ENCODE results near the gene WEE2.

The WEE2 gene

DNA sequence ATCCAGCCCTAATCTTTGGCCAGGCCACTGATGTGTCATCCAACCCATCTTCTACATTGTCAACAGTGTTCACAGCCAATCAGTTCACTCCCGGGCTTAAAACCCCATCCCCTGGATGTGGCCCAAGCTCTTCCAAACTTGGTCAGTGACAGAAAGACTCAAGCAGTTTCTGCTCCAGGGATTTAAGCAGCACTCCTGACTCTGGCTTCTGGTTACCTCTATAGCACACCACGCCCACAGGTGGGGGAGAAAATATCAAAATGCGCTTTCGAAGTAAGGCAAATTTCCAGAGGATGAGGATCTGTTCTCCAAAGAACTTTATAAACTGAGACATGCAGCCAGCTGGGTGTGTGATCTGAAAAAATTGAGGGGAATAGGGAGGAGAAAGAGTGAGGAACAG is 42.1 kb upstream of the WEE2 start:
- Histone ChIP-seq H3K4me2 (ENCODE audit: low read length) (no peak overlapping the region), H3K9me3 (ENCODE audit: low read length) (no peaks in the 10 kb centered on the region), H2AFZ (ENCODE audit: low read length) (no peak overlapping the region), H3K27me3 (ENCODE audit: insufficient read depth, low read length) (no peaks in the 10 kb centered on the region), H3K9ac (ENCODE audit: low read length) (no peak overlapping the region), H3K27ac (ENCODE audit: low read depth, low read length, poor library complexity, severe bottlenecking) (no peak overlapping the region), H3K9me2 (ENCODE audit: low read depth, low read length) (no peaks in the 10 kb centered on the region), H4K20me1 (ENCODE audit: insufficient read depth, low read length) (no peaks in the 10 kb centered on the region), H3F3A (ENCODE audit: insufficient read depth, low read length) (no peaks in the 10 kb centered on the region), H3K4me3 (ENCODE audit: low read depth, low read length, poor library complexity, severe bottlenecking) (no peak overlapping the region), H3K36me3 (ENCODE audit: insufficient read depth, low read length) (no peaks in the 10 kb centered on the region), H3K4me1 (ENCODE audit: insufficient read depth, low read length, severe bottlenecking) (no peaks in the 10 kb centered on the region), H3K79me2 (ENCODE audit: insufficient read depth, low read length) (no peaks in the 10 kb centered on the region)
- no peak for TF ChIP-seq EZH2 (IDR thresholded peaks at IDR 0.05; ENCODE audit: borderline replicate concordance, low read length)
- TF ChIP-seq, protein P1, sequence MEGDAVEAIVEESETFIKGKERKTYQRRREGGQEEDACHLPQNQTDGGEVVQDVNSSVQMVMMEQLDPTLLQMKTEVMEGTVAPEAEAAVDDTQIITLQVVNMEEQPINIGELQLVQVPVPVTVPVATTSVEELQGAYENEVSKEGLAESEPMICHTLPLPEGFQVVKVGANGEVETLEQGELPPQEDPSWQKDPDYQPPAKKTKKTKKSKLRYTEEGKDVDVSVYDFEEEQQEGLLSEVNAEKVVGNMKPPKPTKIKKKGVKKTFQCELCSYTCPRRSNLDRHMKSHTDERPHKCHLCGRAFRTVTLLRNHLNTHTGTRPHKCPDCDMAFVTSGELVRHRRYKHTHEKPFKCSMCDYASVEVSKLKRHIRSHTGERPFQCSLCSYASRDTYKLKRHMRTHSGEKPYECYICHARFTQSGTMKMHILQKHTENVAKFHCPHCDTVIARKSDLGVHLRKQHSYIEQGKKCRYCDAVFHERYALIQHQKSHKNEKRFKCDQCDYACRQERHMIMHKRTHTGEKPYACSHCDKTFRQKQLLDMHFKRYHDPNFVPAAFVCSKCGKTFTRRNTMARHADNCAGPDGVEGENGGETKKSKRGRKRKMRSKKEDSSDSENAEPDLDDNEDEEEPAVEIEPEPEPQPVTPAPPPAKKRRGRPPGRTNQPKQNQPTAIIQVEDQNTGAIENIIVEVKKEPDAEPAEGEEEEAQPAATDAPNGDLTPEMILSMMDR (IDR thresholded peaks at IDR 0.05; ENCODE audit: low read length): no peak

DNA sequence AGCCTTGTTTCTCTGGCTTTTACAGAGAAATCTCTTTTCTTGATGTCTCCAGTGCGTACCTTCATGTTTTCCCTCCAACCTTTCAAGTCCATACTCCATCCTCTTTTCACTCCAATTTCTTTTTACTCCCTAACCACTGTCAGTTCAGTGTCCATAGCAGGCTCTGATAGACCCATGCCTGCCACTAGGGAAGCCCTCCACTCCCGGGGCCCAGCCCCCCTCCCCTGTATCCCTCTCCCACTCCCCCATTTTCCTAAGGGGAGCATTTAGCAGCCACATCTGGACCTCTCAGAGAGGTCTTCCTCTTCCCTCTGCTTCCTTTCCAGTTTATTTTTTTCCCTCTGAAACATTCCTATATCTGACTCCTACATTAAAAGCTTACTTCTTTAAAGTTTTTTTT is 39.3 kb upstream of the WEE2 start:
- Histone ChIP-seq H3F3A (ENCODE audit: insufficient read depth, low read length) (no peaks in the 10 kb centered on the region), H3K9me3 (ENCODE audit: low read length) (no peaks in the 10 kb centered on the region), H3K36me3 (ENCODE audit: insufficient read depth, low read length) (no peaks in the 10 kb centered on the region), H3K27me3 (ENCODE audit: insufficient read depth, low read length) (no peaks in the 10 kb centered on the region), H2AFZ (ENCODE audit: low read length) (no peak overlapping the region), H3K4me1 (ENCODE audit: insufficient read depth, low read length, severe bottlenecking) (no peaks in the 10 kb centered on the region), H3K27ac (ENCODE audit: low read depth, low read length, poor library complexity, severe bottlenecking) (no peak overlapping the region), H4K20me1 (ENCODE audit: insufficient read depth, low read length) (no peaks in the 10 kb centered on the region), H3K79me2 (ENCODE audit: insufficient read depth, low read length) (no peaks in the 10 kb centered on the region), H3K9me2 (ENCODE audit: low read depth, low read length) (no peaks in the 10 kb centered on the region), H3K4me3 (ENCODE audit: low read depth, low read length, poor library complexity, severe bottlenecking) (no peak overlapping the region), H3K4me2 (ENCODE audit: low read length) (no peak overlapping the region), H3K9ac (ENCODE audit: low read length) (no peak overlapping the region)
- TF ChIP-seq EZH2 (IDR thresholded peaks at IDR 0.05; ENCODE audit: borderline replicate concordance, low read length): no peak
- TF ChIP-seq, protein P1 (IDR thresholded peaks at IDR 0.05; ENCODE audit: low read length): no peak

DNA sequence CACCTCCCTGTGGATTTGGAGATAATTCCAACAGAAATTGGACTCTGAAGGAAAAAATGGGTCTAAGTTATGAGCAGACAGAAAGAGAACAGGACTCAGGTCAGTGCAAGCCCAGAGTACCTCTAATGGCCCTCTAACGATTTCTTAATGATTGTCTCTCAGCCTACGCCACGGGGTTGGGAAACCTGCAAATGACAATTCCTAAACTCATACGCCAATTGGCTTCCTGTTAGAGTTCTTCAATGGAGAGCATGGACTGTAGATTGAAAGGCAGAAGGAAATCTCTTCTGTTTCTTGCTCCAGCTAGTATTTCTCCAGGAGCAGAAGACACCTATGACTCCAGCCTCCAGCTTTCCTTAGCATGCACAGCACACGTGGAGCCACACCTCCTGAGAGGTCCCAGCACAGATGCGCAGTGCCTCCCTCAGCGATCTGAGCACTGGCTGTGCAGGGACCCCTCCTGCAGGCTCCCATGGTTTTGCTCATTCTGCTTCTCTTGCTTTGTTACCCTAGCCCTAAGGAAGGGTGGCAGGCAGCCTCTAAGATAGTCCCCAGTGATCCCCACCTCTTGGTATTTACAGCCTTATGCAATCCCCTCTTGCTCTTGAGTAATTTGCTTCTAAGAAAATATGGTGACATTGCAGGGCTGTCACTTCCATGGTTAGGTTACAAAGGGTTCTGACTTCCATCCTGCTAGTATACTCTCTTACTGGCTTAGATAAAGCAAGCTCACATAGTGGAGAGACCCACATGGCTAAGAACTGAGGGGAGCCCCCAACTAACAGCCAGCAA is 36.3 kb upstream of the WEE2 start:
- no peak overlapping the region for H2AFZ ChIP-seq (ENCODE audit: low read length)
- H3K9me2 ChIP-seq (ENCODE audit: low read depth, low read length): no peaks in the 10 kb centered on the region
- H3K9ac ChIP-seq (ENCODE audit: low read length): no peak overlapping the region
- H3K4me1 ChIP-seq (ENCODE audit: insufficient read depth, low read length, severe bottlenecking): no peaks in the 10 kb centered on the region
- H4K20me1 ChIP-seq (ENCODE audit: insufficient read depth, low read length): no peaks in the 10 kb centered on the region
- no peak overlapping the region for H3K4me3 ChIP-seq (ENCODE audit: low read depth, low read length, poor library complexity, severe bottlenecking)
- no peaks in the 10 kb centered on the region for H3K27me3 ChIP-seq (ENCODE audit: insufficient read depth, low read length)
- no peak overlapping the region for H3K27ac ChIP-seq (ENCODE audit: low read depth, low read length, poor library complexity, severe bottlenecking)
- no peaks in the 10 kb centered on the region for H3K9me3 ChIP-seq (ENCODE audit: low read length)
- no peaks in the 10 kb centered on the region for H3F3A ChIP-seq (ENCODE audit: insufficient read depth, low read length)
- TF ChIP-seq, protein P1 (IDR thresholded peaks at IDR 0.05; ENCODE audit: low read length): no peak
- no peak for TF ChIP-seq EZH2 (IDR thresholded peaks at IDR 0.05; ENCODE audit: borderline replicate concordance, low read length)
- no peaks in the 10 kb centered on the region for H3K79me2 ChIP-seq (ENCODE audit: insufficient read depth, low read length)
- H3K36me3 ChIP-seq (ENCODE audit: insufficient read depth, low read length): no peaks in the 10 kb centered on the region
- no peak overlapping the region for H3K4me2 ChIP-seq (ENCODE audit: low read length)

Measured in OCI-LY1 (cell line).